UCSD-AML1 (cell line): ENCODE results near the gene GTF3C1.

Experiments used
- DNase-seq: peaks from one replicate; lab custom pipeline; 2025; ENCODE audit not compliant: unreplicated experiment; lab: John Stamatoyannopoulos, UW

GTF3C1 gene

DNA sequence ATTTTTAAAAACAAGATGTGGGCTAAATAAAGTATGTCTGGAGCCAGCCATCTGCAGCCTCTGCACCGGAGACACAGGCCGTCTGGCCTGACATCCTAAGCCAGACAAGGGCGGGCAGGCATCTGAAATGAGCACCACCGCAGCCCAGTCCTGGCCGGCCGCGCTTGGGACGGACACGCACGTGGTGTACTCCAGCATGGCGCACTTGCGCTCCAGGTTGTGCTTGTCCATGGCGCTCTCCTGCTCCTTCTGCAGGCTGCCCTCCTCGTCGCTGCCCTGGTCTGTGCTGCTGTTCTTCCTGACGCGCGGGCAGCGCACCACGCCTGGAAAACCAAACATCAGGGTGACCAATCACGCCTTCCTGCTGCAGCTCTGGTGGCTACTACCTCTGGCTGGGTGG, 60.3 kb downstream of the GTF3C1 start:
- DNase-seq: no peak

DNA sequence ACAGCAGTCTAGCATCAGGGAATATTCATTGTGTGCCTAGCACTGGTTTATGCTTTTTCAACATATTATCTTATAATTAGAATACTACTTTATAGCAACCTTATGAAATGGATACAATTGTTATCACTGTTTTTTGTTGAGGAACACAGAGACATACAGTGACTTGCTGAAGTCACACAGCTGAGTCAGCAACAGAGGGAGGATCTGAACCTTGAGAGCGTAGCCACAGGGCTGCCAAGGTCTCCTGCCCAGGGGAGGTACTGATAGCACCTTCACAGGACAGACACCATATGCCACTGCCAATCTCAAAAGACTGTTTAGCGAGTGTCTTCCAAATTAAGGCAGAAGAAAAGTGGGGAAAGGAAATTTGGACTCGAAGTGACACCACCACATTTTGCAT, 63.0 kb downstream of the GTF3C1 start:
- DNase-seq: no peak

DNA sequence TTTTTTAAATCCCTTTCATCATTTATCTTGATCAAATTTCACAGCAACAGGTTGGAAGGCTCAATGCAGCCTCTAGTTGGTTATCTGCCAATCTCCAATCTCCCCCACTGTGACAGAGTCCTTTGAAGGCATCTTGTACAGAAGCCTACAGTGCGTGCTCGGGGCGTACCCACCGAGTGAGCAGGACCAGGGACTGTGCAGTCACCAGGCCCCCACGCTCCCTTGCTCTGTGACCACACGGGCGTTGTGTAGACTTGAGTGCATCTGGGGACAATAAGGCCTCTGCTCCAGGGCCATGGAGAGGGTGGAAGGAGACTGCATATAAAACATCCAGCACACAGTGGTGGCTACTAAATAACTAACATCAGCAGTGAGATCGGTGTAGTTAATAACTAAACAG, 63.4 kb downstream of the GTF3C1 start:
- DNase-seq: no peak

DNA sequence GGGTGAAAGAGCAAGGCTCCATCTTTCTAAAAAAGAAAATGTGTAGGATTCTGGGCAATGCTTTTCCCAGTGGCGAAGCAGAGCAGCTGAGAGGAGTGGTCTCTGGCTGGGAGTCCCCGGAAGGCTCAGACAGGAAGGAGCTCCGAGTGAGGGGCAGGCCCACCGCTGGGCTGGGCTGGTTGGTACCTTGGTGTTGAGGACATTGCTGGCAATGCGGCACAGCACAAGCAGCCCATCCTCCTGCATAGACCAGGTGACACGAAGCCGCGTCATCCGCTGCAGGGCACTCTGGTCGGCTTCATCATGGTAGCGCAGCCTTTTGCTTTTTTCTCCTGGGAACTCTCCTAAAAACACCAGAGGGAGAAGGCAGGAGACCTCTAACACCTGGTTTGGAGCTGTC, 63.9 kb downstream of the GTF3C1 start:
- no peak for DNase-seq

DNA sequence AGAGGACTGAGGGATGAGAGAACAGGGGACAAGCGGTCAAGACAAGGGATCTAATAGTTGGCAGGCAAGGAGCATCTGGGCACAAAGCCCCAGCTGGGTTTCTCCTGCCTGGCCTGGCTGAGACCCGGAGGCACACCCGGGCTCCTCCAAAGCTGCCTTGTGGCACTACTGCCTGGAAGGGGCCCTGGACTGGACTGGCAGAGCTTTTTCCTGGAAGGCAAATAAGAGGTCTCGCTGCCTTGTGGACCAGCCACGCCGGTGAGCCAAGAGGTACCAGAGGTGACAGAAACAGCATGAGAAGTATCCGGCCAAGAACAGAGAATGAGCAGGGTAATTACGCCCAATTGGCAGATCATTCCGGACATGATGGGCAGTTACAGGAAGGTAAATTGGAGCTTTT, 64.6 kb downstream of the GTF3C1 start:
- DNase-seq: no peak

DNA sequence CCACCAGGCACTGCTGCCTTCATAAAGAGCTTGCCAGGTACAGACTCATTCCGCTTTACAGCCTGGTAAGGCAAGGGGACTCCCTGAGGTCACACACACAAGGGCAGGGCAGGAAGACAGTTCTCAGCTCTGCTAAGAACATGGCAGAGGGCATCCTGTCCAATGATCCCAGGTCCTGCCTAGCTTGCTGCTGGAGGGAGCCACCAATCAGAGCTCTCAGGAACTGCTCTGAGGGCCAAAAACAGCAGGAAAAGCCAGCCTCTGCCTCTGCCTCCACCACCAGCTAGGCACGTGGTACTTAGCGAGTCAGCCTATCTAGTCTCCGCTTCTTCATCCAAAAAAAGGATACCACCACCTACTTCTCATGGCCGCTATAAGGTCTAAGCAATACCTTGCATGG, 66.1 kb downstream of the GTF3C1 start:
- no peak for DNase-seq

DNA sequence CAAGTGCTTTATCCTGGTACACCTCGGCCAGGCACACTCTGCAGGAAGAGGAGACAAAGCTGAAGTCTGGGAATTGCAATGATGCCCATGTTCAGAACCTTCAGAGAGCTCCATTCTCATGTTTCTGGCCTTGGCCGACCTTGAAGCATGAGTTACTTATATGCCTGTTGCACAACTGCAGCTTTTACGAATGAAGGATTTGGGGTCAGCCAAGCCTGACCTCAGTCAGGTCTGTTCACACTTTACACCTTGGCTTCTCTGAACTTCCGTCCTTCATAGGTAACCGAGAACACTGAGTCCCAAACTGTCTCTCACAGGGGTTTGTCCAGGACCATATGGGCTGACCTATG, 66.7 kb downstream of the GTF3C1 start:
- DNase-seq: no peak

DNA sequence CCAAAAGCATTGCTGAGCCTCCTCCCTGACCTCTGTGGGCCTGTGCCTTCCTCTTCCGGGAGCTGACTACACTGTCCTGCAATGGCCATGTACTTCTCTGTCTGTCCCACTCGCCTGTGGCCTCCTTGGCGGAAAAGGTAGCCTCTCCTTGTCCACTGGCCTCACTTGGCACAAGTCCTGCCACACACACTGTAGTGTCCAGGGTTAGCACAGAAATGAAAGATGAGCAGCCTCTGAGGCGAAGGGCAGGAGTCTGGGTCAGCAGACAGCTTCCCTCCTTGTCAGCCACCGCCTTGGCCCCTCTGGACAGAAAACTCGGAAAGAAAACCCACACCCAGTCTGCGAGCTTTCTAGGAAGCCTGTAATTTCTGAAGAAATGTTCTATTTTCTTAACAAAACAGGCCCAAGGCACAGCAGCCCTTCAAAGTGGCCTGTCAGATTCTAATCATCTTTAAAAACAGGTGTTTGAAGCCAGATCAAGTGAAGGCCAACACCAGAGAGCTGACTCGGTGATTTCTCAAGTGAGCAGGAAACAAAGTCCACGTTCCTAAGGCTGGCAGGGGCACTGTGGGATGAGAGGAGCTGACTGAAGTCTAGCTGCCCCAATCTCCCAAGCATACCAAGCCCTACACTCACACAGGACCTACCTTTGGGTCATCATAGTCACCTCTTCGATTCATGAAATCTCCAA, 67.2 kb downstream of the GTF3C1 start:
- no peak for DNase-seq

DNA sequence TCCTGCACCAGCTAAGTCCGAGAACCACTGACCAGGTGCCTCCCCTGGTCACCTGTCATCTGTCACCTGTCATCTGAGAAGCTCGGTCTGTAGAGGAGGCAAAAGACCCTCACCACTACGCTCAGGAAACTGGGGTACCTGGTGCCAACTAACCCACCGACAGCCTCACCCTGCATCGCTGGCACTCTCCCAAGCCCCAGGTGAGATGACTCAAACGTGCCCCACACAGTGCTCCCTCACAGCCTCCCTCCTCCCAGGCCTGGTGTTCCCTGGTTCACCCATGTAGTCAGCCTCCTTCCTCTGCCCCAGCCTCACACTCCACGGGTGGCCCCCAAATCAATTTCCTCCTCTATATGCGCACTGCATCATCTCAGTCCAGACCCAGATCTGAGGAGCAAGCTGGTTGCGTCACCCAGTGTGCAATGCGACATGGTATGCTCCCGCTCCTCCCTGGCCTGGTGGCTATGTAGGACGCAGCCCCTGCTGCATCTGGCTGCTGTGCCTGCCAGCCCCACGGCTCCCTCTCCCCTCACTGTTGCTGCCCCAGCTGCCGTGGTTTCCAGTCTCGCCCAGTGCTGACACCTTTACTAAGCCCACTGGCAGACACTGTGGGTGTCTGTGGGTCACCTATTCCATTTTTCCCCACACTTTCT, 68.3 kb downstream of the GTF3C1 start:
- no peak for DNase-seq

DNA sequence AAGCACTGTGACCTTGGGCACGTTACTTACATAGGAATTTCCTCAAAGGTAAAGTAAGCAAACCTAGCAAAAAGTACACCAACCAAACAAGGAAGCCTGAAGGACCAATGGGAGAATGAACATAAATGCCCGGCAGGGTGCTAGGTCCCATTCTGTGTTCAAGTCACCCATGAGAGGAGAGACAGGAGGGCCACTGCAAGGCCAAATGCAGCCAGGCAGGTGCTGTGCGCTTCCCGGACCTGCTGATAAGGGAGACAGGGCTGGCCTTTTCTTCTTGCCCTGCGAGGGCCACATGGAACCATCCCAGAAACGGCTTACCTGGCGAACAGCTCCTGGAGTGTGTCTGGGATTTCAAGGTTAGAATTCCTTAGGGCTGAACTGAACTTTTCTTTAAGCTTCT, 69.0 kb downstream of the GTF3C1 start:
- DNase-seq: no peak

DNA sequence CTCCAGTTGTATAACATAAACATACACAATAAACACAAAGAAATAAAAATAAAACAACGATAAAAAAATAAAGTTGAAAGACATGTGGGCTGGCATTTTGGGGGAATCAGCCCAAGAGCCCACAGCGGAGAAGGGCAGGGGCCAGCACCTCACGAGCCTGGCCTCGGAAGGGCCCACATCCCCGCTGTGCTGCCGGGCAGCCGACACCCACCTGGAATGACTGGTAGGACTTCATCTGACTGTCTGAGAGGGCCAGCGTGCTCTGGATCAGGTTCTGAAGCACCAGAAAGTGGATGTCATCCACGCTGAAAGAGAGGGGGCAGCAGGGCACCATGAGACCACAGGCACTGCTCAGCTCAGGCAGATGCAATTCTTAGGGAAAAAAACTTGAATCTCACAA, 73.5 kb downstream of the GTF3C1 start:
- no peak for DNase-seq

DNA sequence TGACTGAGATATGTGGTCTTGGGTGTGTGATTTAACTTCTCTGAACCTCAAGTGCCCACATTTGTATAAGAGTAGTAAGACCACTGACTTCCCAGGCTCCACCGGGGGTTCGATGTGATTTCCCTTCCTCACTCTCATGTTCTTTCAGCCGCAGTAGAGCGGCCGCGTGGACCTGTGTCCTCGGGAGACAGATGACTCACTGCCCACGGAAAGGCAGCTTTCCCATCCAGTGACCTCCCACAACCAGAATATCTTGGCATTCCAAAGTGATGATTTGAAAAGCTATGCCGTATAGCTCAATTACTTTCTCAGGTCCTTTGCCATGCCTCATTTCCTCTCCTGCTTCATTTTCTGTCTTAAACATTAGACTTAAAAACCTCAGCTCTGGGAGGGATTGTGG, 74.2 kb downstream of the GTF3C1 start:
- DNase-seq: no peak

DNA sequence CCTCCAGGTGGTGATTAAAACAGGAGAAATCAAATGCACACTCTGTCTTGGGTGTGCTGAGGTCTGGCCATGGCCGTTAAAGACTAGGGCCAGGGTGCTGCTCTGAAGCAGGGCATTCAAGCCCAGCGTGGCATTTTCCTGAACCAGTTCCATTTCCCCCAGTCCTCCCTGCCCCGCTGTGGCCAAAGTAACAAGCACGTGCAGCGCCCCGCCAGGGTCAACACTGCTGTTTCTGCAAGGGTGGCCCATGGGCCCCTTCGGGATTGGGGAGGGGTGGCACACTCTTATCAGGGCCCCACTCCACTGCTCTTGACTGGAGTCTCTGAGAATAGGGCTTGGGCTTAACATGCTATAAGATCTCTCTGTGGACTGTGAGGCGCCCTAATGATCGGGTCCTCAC, 74.8 kb downstream of the GTF3C1 start:
- no peak for DNase-seq

DNA sequence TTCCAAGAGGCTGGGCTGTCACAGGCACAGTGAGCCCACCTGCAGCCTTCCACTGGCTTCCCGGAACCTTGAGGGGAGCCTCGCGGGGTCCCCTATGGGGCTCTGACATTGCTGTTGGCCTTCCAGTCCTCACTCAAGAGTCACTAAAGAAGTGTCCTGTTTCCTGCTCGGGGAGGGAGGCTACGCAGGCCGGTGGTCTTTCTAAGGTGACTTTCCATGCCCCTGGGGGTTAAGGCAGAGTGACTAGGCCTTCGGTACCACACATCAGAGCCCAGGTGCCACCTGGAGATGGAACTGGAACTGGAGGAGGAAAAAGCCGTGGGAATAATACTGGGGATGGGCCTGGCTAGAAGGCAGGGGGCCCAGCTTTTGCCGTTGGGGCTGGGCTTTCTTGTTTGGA, 75.7 kb downstream of the GTF3C1 start:
- DNase-seq: no peak

DNA sequence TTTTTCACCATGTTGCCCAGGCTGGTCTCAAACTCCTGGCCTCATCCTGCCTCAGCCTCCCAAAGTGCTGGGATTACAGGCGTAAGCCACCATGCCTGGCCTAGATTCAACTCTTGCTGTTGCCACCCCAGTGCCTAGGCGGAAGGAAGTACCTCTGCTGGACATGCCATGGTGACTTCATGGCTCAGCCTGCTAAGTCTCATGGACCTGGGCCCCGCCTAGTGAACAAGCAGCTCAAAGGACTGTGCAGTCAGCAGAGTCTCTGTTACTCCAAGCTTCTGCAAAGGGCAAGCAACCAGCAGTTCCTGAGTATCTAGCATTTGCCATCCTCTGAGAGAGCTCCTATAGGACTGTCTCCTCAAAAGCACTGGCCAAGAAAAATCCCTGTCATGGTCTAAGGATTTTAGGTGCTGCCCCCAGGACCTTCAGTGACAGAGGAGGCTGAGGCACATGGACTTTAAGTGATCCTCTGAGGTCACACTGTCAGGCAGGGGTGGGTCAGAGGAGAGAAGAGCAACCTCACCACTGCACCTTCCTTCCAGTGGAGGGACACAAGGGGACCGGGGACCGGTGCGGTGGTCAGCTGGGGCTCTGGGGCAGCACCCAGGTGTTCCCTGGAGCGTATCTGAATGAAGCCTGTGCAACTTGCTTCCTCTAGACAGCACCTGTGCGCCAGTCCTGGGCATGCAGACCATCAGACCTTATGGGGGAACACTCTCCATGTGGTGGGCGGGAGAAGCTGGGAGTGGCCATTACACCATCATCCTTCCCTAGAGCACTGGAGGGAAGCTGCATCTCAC, 76.4 kb downstream of the GTF3C1 start:
- DNase-seq: no peak

DNA sequence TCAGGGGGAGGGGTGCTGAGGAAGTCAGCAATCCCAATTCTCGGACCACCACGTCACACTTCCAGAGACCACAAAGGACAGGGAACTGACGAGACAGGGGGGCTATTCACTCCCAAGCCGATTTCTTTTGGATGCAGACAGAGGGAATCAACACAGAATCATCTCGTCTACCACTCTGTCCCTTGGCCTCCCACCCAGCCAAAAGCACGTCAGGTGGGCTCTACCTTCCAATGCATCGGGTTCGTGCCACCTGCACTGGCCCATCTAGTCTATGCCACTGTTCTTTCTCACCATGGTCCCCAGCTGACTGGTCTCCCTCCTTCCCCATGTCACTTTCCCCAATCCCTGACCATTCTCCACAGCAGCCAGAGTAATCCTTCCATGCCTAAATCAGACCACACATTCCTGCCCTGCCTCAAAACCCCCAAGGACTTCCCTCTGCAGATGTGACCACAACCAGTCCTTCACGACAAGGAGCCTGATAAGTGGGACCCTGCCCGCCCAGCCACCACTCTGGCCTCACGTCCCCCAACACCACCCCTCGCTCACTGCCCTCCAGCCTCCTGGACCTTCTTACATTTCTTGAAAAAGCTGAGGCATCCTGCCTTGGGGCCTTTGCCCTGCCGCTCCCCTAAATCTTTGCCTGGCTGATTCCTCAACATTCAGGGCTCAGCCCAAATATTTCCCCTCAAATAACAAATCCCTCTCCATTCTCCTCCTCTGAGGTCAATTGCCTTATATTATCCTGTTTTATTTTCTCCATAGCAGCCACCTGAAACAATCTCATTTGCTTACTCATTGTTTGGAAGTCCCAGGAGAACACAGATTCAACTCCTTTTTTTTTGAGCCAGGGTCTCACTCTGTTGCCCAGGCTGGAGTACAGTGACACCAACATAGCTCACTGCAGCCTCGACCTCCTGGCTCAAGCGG, 77.4 kb downstream of the GTF3C1 start:
- DNase-seq: no peak

DNA sequence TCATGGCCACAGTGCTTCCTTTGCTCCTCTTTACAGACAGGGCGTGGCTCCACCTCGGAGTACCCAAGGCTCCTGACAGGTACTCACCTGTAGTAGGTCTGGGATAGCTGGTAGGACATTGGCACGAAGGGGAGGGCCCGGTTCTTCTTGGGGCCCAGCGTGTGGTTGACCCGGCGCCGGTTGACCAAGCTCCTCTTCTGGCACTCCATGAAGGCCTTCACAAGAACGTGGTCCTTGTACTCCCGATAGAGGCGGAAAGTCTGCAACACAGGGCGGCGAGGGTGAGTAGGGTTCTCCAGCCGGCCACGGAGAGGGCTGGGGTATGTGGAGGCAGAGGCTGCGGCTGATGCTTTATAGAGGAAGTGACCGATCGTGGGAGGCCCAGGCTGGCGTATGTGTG, 78.1 kb downstream of the GTF3C1 start:
- DNase-seq: no peak

DNA sequence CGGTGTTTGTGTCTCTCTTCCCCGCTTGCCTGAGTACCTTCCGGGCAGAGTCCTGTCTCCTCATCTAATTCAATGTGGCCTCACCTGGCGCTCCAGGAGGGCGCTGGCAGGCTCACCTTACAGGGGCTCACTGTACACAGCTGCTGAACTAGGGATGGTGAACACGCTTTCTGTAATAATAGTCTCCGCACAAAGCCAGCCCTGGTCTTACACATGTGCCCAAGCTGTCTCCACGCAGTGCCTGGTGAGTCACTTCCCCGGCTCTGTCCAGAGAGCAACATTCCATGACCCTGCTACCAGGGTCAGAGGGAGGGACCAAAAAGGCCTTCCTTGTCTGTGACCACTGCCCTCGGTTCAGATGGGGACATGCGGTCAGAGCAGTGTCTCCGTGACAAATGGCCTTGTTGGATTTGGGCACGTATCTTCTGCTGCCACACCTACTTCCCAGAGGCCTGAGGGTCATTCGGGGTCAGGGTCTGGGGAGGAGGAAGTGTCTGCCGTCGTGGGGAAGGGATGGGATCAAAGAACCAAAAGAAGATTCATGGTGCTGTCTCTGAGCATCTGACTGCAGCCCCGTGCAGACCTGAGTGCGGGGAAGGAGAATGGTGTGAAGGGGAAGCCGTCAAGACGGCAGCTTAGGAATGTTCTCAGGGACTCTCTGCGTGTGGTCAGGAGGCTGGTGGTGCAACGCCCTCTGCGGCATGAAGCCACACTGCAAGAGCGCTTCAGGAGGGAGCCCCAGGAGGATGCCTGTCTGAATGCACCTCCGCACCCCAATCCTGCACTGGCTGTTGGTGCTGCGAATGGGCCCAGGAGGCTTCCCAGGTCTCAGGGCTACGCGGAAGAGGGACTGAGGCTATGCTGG, 78.9 kb downstream of the GTF3C1 start:
- no peak for DNase-seq

DNA sequence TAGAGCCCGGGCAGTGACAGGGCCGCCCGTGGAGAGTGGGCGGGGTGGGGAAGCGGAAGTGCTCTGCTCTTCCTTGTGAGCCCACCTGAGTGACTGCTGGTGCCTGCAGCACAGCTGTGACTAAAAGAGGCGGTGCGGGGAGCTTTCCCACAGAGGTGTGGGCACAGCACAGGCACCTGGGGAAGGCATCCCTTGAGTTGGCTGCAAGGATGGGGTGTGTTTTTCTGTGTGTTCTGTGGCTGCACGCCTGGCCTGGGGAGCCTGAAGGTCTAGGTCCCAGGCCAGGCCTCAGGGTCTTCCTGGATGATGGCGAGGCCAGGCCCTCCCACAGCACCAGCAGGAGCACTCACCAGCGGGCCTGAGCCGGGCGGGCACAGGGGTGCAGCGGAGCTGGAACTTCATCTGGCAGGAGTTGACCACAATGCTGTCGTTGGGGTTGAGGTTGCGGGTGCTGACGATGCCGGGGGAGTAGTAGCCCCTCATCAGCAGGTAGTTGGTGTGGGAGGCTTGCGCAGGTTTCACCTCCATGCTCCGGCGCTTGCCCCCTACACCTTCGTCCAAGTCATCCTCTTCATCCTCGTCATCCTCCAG, 80.7 kb downstream of the GTF3C1 start:
- DNase-seq: no peak

DNA sequence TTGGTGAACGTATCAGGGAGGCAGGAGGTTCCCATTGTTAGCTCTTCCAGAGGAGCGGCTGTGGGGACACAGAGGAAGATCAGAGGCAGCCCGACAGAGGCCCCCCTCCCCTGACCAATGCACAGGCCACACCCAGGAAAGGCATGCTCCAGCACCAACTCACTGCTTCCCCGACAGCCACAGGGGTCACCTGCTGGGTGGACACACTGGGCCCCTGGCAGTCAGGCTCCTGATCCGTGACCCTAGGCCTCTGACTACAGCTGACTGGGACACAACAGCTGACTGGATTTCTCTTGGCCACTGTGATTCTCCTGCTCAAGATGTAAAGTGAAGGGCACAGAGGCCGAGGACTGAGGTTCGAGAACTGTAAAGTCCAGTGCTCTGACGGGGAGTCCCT, 84.2 kb downstream of the GTF3C1 start:
- DNase-seq: no peak
